ENCODE results near the gene UNC5A.

Gene UNC5A

GRCh38 chr5:176873541-176874172 is 63.3 kb downstream of the UNC5A start:
- no peak overlapping the region for H3K4me3 ChIP-seq (ENCODE audit: low read depth, low read length)
- TF ChIP-seq, protein P1, sequence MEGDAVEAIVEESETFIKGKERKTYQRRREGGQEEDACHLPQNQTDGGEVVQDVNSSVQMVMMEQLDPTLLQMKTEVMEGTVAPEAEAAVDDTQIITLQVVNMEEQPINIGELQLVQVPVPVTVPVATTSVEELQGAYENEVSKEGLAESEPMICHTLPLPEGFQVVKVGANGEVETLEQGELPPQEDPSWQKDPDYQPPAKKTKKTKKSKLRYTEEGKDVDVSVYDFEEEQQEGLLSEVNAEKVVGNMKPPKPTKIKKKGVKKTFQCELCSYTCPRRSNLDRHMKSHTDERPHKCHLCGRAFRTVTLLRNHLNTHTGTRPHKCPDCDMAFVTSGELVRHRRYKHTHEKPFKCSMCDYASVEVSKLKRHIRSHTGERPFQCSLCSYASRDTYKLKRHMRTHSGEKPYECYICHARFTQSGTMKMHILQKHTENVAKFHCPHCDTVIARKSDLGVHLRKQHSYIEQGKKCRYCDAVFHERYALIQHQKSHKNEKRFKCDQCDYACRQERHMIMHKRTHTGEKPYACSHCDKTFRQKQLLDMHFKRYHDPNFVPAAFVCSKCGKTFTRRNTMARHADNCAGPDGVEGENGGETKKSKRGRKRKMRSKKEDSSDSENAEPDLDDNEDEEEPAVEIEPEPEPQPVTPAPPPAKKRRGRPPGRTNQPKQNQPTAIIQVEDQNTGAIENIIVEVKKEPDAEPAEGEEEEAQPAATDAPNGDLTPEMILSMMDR (IDR thresholded peaks at IDR 0.05; ENCODE audit: low read depth, low read length, missing control alignments), result no peak
- DNase-seq (ENCODE audit: low read depth), result no peak

DNA sequence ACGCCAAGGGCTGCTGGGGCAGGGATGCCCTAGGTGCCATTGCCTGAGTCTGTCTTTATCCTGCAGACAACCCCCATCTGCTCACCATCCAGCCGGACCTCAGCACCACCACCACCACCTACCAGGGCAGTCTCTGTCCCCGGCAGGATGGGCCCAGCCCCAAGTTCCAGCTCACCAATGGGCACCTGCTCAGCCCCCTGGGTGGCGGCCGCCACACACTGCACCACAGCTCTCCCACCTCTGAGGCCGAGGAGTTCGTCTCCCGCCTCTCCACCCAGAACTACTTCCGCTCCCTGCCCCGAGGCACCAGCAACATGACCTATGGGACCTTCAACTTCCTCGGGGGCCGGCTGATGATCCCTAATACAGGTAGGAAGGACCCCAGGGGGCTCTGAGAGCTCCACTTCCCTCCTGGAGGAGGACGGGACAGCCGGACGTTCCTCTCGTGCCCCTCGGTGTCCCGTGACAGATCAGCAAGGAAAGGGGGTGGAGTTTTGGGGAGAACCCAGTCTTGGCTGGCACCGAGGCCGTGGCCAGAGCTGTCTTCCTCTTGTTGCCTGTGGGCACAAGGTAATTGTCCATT is 63.9 kb downstream of the UNC5A start:
- no peak overlapping the region for H3K4me3 ChIP-seq (ENCODE audit: low read depth, low read length)
- TF ChIP-seq, protein P1 (IDR thresholded peaks at IDR 0.05; ENCODE audit: low read depth, low read length, missing control alignments), result no peak
- no peak for DNase-seq (ENCODE audit: low read depth)

DNA sequence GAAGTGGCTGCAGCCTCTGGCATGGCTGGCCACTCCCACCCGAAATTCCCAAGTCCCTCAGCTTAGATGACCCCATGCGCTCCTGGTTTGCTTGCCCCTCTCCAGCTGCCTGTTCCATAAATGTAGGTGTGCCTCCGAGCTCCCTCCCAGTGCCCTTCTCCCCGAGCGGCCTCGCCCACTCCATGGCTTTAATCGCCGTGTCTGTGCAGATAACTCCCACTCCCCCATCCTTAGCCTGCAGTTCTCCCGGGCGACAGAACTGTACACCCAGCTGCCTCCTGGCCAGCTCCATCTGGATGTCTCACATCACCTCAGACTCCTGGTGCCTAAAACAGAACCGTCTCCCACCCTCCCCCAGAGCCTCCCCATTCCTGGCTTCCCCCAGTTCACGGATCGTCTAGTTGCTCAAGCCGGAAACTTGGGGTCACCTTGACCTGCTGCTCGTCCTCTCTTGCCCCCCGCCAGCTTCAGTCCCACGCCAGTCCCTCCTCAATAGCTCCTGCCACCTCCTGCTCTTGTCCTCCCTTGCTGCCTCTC is 64.7 kb downstream of the UNC5A start:
- no peak overlapping the region for H3K4me3 ChIP-seq (ENCODE audit: low read depth, low read length)
- DNase-seq (ENCODE audit: low read depth), result no peak
- TF ChIP-seq, protein P1 (IDR thresholded peaks at IDR 0.05; ENCODE audit: low read depth, low read length, missing control alignments), result no peak

GRCh38 chr5:176875783-176876505 is 65.6 kb downstream of the UNC5A start:
- no peak overlapping the region for H3K4me3 ChIP-seq (ENCODE audit: low read depth, low read length)
- DNase-seq (ENCODE audit: low read depth), result no peak
- TF ChIP-seq, protein P1 (IDR thresholded peaks at IDR 0.05; ENCODE audit: low read depth, low read length, missing control alignments), result no peak

DNA sequence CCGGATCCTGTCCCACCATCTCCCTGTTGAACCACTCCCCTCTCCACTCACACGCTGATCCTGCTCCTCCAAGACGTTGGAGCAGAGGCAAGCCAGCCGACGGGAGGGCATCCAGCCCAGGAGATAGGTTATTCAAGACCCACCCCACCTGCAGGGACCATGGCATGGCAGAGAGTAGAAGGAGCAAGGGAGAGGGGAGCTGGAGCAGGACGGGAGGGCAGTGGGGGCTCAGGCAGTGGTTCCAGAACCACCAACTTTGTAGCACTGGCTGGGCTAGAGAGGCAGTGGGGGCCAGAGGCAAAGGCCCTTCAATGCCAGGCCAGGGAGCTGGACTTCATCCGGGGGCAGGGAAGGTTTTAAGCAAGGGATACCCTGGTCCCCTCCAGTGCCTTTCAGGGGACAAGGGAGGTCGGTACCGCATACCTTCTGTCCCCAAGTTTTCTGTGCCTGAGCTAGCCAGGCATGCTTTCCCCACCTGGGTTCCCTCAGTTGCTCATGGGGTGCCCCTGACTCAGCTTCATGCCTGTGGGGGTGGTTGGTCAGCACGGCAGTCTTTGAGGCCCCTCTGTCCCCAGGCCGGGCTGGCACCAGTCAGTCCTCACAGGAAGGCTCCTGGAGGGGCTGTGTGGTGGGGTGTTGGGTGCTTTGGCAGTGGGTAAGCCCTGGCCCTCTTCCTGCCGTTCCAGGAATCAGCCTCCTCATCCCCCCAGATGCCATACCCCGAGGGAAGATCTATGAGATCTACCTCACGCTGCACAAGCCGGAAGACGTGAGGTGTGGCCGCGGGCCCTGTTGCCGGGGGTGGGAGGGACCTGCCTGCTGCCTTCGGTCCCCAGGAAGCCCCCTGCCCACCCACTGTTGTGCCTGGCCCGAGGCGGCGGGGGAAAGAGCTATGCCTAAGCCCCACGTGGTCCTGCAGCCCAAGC is 66.4 kb downstream of the UNC5A start:
- TF ChIP-seq, protein P1 (IDR thresholded peaks at IDR 0.05; ENCODE audit: low read depth, low read length, missing control alignments), result no peak
- no peak overlapping the region for H3K4me3 ChIP-seq (ENCODE audit: low read depth, low read length)

GRCh38 chr5:176877793-176878331 is 67.5 kb downstream of the UNC5A start:
- DNase-seq (ENCODE audit: low read depth), result no peak
- TF ChIP-seq, protein P1 (IDR thresholded peaks at IDR 0.05; ENCODE audit: low read depth, low read length, missing control alignments), result no peak
- H3K4me3 ChIP-seq (ENCODE audit: low read depth, low read length), result no peak overlapping the region

More for the DNA sequence above, 66.4 kb downstream of the UNC5A start:
- DNase-seq (ENCODE audit: low read depth), result no peak
